K562 (cell line): ENCODE data around the gene MAP3K7. TPM values are rescaled to one million over a fixed set of nuclear protein-coding genes. Genes with fewer than 3 reads are reported as not detected.

ENCODE experiments used
- ATAC-seq: fragments of 200-7000 bp; cut with Tn5 transposase; 3 replicates; pipeline ENCODE4 v1.9.1; 2020; ENCODE audit warnings: moderate library complexity
- BruUV-seq: library from RNA; stranded (reverse); fragments of 400-500 nt; replicated peaks from 2 replicates; lab custom pipeline; 2021; lab: Mats Ljungman, UMichigan
- CTCF ChIA-PET: fragments of 300-600 bp; formaldehyde crosslinking; extraction: SDS; loops from one replicate; lab custom pipeline; 2021; ENCODE audit warnings: low intra/inter-chr PET ratio; lab: Yijun Ruan, JAX
- POLR2A ChIA-PET: fragments of 300-600, 350-650 bp; sonication (Branson Sonifier 250); formaldehyde crosslinking; extraction: SDS; loops from one replicate; lab custom pipeline; 2021; ENCODE audit warnings: antibody characterized with exemption, inconsistent platforms; lab: Yijun Ruan, JAX
- DNase-seq, 4 experiments: peaks; one replicate each; pipeline versions ENCODE4 v3.0.0 to v3.0.0-alpha.2; 2011 to 2018; ENCODE audit warnings: low spot score in 3 of 4, mixed read lengths in 3 of 4; ENCODE audit errors: extremely low read depth in 1 of 4
- FAIRE-seq: peaks from 2 replicates; lab custom pipeline; 2011; peaks lifted over from hg19 to GRCh38; lab: Jason Lieb, UNC
- H2AFZ ChIP-seq: 2 replicates; pipeline ENCODE4 v1.6.0; 2011; ENCODE audit warnings: low read depth, low read length, control low read depth, inconsistent platforms
- H3K27ac ChIP-seq: fragments of 200-600 bp; 3 replicates; pipeline ENCODE4 v1.8.0; 2011; ENCODE audit warnings: low read depth, mild to moderate bottlenecking, control low read depth, inconsistent platforms, low read length, moderate library complexity, mixed read lengths; ENCODE audit errors: extremely low read depth
- H3K27me3 ChIP-seq, 2 experiments: fragments of 300-600 bp in 1 of 2; 2 replicates in 1 of 2; 3 replicates in 1 of 2; pipeline versions ENCODE4 v1.6.0 to v1.8.0; 2011; ENCODE audit warnings: inconsistent platforms in 2 of 2, low read length in 2 of 2, mild to moderate bottlenecking in 1 of 2, mixed read lengths in 1 of 2, moderate library complexity in 1 of 2; ENCODE audit not compliant: control insufficient read depth in 2 of 2, insufficient read depth in 2 of 2
- H3K36me3 ChIP-seq: fragments of 300-600 bp; 3 replicates; pipeline ENCODE4 v1.8.0; 2011; ENCODE audit warnings: mild to moderate bottlenecking, low read length, inconsistent platforms; ENCODE audit not compliant: control insufficient read depth, insufficient read depth
- H3K4me1 ChIP-seq, 2 experiments: fragments of 200-600 bp in 1 of 2; replicated peaks in 1 of 2; 2 replicates in 1 of 2; 3 replicates in 1 of 2; pipeline versions ENCODE4 v1.5.1 to v1.8.0; 2011; ENCODE audit warnings: inconsistent platforms in 2 of 2, low read length in 2 of 2, mild to moderate bottlenecking in 1 of 2, mixed read lengths in 1 of 2, moderate library complexity in 1 of 2; ENCODE audit not compliant: control insufficient read depth in 2 of 2, insufficient read depth in 2 of 2
- H3K4me2 ChIP-seq: 2 replicates; pipeline ENCODE4 v1.6.1; 2011; ENCODE audit warnings: low read length, control low read depth, inconsistent platforms, mixed read lengths; ENCODE audit not compliant: insufficient read depth
- H3K4me3 ChIP-seq: fragments of 200-600 bp; sonication (generic), shearing (Covaris generic); 2 replicates; pipeline ENCODE4 v1.5.1; 2016; ENCODE audit warnings: control low read depth, inconsistent platforms
- H3K79me2 ChIP-seq: fragments of 200-600 bp; 3 replicates; pipeline ENCODE4 v1.8.0; 2011; ENCODE audit warnings: low read length, inconsistent platforms; ENCODE audit not compliant: control insufficient read depth, insufficient read depth
- H3K9ac ChIP-seq, 2 experiments: 2 replicates each; pipeline versions ENCODE4 v1.6.0 to v1.6.1; 2011; ENCODE audit warnings: low read depth in 2 of 2, low read length in 2 of 2, control low read depth in 1 of 2, inconsistent platforms in 1 of 2, mild to moderate bottlenecking in 1 of 2, mixed read lengths in 1 of 2; ENCODE audit not compliant: insufficient read depth in 1 of 2
- H3K9me1 ChIP-seq: one replicate; pipeline ENCODE4 v1.6.0; 2011; ENCODE audit warnings: inconsistent platforms, mild to moderate bottlenecking, low read length, moderate library complexity; ENCODE audit not compliant: control insufficient read depth, insufficient read depth
- H3K9me3 ChIP-seq: replicated peaks from 2 replicates; pipeline ENCODE4 v1.5.1; 2011; ENCODE audit warnings: low read depth, low read length, inconsistent platforms; ENCODE audit not compliant: control insufficient read depth, insufficient read depth
- H4K20me1 ChIP-seq: replicated peaks from 2 replicates; pipeline ENCODE4 v1.6.1; 2011; ENCODE audit warnings: low read length, inconsistent platforms, mixed read lengths; ENCODE audit not compliant: control insufficient read depth, insufficient read depth
- ARID2 ChIP-seq: fragments of 450-650 bp; IDR thresholded peaks from 2 replicates; pipeline ENCODE4 v1.6.1; 2017; ENCODE audit warnings: antibody characterized with exemption, mild to moderate bottlenecking
- CBX3 ChIP-seq, 2 experiments: IDR thresholded peaks; 1 replicate in 1 of 2; 2 replicates in 1 of 2; pipeline ENCODE4 v1.6.1; 2012; ENCODE audit warnings: inconsistent platforms in 2 of 2, low read length in 2 of 2, borderline replicate concordance in 1 of 2, control low read depth in 1 of 2
- CHD1 ChIP-seq: fragments of 200-600 bp; sonication (generic); IDR thresholded peaks from one replicate; pipeline ENCODE4 v1.6.1; 2012; ENCODE audit warnings: mild to moderate bottlenecking, moderate library complexity, low read length, inconsistent platforms
- CHD7 ChIP-seq: fragments of 200-600 bp; sonication (generic); IDR thresholded peaks from one replicate; pipeline ENCODE4 v1.6.1; 2012; ENCODE audit warnings: mild to moderate bottlenecking, low read depth, low read length, inconsistent platforms
- HMGN3 ChIP-seq: IDR thresholded peaks from 2 replicates; pipeline ENCODE4 v1.6.1; 2011; ENCODE audit warnings: borderline replicate concordance, low read depth, mild to moderate bottlenecking, mixed read lengths, low read length; ENCODE audit not compliant: insufficient read length; ENCODE audit errors: extremely low read depth
- IFI16 ChIP-seq: fragments of 250-450 bp; sonication (Bioruptor Pico); IDR thresholded peaks from 2 replicates; pipeline ENCODE4 v2.1.2; 2022; ENCODE audit warnings: mild to moderate bottlenecking, inconsistent platforms
- MYC ChIP-seq, 2 experiments: fragments of 250-450 bp in 1 of 2; sonication (Bioruptor Pico) in 1 of 2; IDR thresholded peaks; 2 replicates each; pipeline versions ENCODE4 v1.5.1 to v1.6.1; 2012 to 2021; ENCODE audit warnings: low read depth in 2 of 2, borderline replicate concordance in 1 of 2, improper control_type of control experiment in 1 of 2, low read length in 1 of 2, mild to moderate bottlenecking in 1 of 2, moderate library complexity in 1 of 2
- NUFIP1 ChIP-seq: fragments of 450-650 bp; IDR thresholded peaks from 2 replicates; pipeline ENCODE4 v1.6.1; 2018; ENCODE audit not compliant: partially characterized antibody
- RBM15 ChIP-seq: fragments of 200-400 bp; formaldehyde crosslinking; IDR thresholded peaks from 2 replicates; pipeline ENCODE4 v1.6.1; 2018; ENCODE audit warnings: mild to moderate bottlenecking, low read length, moderate library complexity; ENCODE audit not compliant: insufficient read depth
- SMARCE1 ChIP-seq: fragments of 450-650 bp; IDR thresholded peaks from 2 replicates; pipeline ENCODE4 v1.7.1; 2016; ENCODE audit warnings: mild to moderate bottlenecking
- ZNF384 ChIP-seq: IDR thresholded peaks from 2 replicates; pipeline ENCODE4 v1.6.1; 2012; ENCODE audit warnings: low read depth, low read length, improper control_type of control experiment
- WGBS: fragments of 100-300 bp; shearing (Covaris generic); methylation state at CpG from one replicate; pipeline ENCODE4 v1.1.6; 2016; ENCODE audit warnings: low coverage, mixed read lengths; ENCODE audit not compliant: insufficient coverage; ENCODE audit errors: missing lambda C conversion rate; 5-methylcytosine and 5-hydroxymethylcytosine counted together
- in situ Hi-C: fragments of 300-500 bp; cut with MboI; formaldehyde crosslinking; loops from 4 replicates; pipeline ENCODE4 v1.15.0; 2018; ENCODE audit warnings: inconsistent platforms, mixed read lengths
- intact Hi-C: fragments of 100-400 bp; cut with micrococcal nuclease; formaldehyde crosslinking; loops from 2 replicates; pipeline ENCODE4 v1.14.2; 2022
- polyA plus RNA-seq, 8 experiments: library from polyadenylated mRNA; depleted of rRNA in 4 of 8; stranded (reverse) in 5 of 8; unstranded in 3 of 8; fragments of >200 nt; fragmentation: Nextera tagmentation in 2 of 8; fragmentation: Illumina TruSeq in 1 of 8; extraction: Ambion mirVana in 2 of 8; extraction: Trizol in 1 of 8; gene quantifications; 2 replicates each; pipeline versions ENCODE4 v1.2.1 to v1.2.3, GENCODE V29; 2011 to 2014; ENCODE audit warnings: inconsistent platforms in 1 of 8, missing spikeins in 1 of 8
- total RNA-seq, 7 experiments: library from RNA; depleted of rRNA in 6 of 7; stranded (reverse); fragments of >200 nt in 6 of 7; fragmentation: Illumina TruSeq in 2 of 7; extraction: Trizol in 2 of 7; gene quantifications; 2 replicates each; pipeline versions ENCODE4 v1.2.1 to v1.2.3, GENCODE V29; 2011 to 2021; ENCODE audit warnings: low replicate concordance in 1 of 7

MAP3K7 gene
- total and polyA plus RNA-seq, 9 of the 15 experiments (the other 6 are each of a cell fraction or from before 2014, with no cell fraction given) = 13.4 to 60.9 (median 34.8) TPM

GRCh38 chr6:90483956-90484355 is 102.9 kb downstream of the MAP3K7 start:
- Histone ChIP-seq H3K79me2 (no peaks in the 10 kb centered on the region), H3K9ac (no peak overlapping the region), H2AFZ (no peak overlapping the region), H3K9me3 (no peaks in the 10 kb centered on the region), H3K27me3 (no peaks in the 10 kb centered on the region; a peak in 1 of 5 replicates), H3K27ac (no peak overlapping the region), H4K20me1 (no peaks in the 10 kb centered on the region), H3K36me3 (no peaks in the 10 kb centered on the region), H3K4me1 (peaks cover 0 to 2% of the 10 kb centered on the region in 2 experiments; a peak in 3 of 5 replicates), H3K4me3 (no peak overlapping the region), H3K9me1 (no peaks in the 10 kb centered on the region), H3K4me2 (no peak overlapping the region)
- in situ Hi-C loops (no loop called here), intact Hi-C loops (no loop called here)
- DNase-seq (no peak), FAIRE-seq (no peak), ATAC-seq (no peak)
- BruUV-seq = no TSS peak
- CTCF ChIA-PET = no interaction called here
- POLR2A ChIA-PET = interaction anchor here (0.6 to 0.7 kb wide), 2 partner anchors 76 to 307 kb away, joined by 3 read pairs; no protein-coding TSS in a partner anchor
- 48% methylated on average over 9 of the region's 9 CpGs for WGBS
- no peak for TF ChIP-seq CBX3 (IDR thresholded peaks at IDR 0.05; ENCODE audit: borderline replicate concordance in 1 of 2, low read length in 2 of 2)
- TF ChIP-seq IFI16 (CRISPR knock-in tag) = no peak
- TF ChIP-seq ZNF384 = no peak
- no peak for TF ChIP-seq RBM15
- no peak for TF ChIP-seq MYC (IDR thresholded peaks at IDR 0.05; ENCODE audit: low read depth, low read length)
- no peak for TF ChIP-seq MYC (CRISPR knock-in tag; IDR thresholded peaks at IDR 0.05; ENCODE audit: borderline replicate concordance, low read depth)
- no peak for TF ChIP-seq NUFIP1
- no peak for TF ChIP-seq CHD7
- no peak for TF ChIP-seq CHD1
- no peak for TF ChIP-seq SMARCE1
- TF ChIP-seq HMGN3 = no peak
- no peak for TF ChIP-seq ARID2
